ENCODE measurements around the gene USP35.
A peak's percentile ranks its signal among the peaks of the same experiment; 100 is the strongest.

The USP35 gene

GRCh38 chr11:78188286-78189173, at the start of gene USP35, which contains the start of gene KCTD21:
USP35 (plus strand) TSS chr11:78188919; CDS start chr11:78196246, 7,327 bp downstream.
KCTD21 (minus strand) TSS chr11:78188626; CDS start chr11:78174554, 14,072 bp downstream.
- Histone ChIP-seq H3K27ac (peak within 1 kb of the TSS; percentile 54 to 92 (median 82)), H3K4me3 (peak within 1 kb of the TSS; percentile 67 to 99 (median 85))

GRCh38 chr11:78139422-78140391, 49.0 kb upstream of the USP35 start, which contains the start of gene ALG8:
ALG8 (minus strand) TSS chr11:78139626; CDS start chr11:78139588, 38 bp downstream.
- H3K27ac ChIP-seq: peak within 1 kb of the TSS in 20 of 21 experiments; percentile 52 to 93 (median 84)
- H3K4me3 ChIP-seq: peak within 1 kb of the TSS; percentile 51 to 81 (median 66)

DNA sequence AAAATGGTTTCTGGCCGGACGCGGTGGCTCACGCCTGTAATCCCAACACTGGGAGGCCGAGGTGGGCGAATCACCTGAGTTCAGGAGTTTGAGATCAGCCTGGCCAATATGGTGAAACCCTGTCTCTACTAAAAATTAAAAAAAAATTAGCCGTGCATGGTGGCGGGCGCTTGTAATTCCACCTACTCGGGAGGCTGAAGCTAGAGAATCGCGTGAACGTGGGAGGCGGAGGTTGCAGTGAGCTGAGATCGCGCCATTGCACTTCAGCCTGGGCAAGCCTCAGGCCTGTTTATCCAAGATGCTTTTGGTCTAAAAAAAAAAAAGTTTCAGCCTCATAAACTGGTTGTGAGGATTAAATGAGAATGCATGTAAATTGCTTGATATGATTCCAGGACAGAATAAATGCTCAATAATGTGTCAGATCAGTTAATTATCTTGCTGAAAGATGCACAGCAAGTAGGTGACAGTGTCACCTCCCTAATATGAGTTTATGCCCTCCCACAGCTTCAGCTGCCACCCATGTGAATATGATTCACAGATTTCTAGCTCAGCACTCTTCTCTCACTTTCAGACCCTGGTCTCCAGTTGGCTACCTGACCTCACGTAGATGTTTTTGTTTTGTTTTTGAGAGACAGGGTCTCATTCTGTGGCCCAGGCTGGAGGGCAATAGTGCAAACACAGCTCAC, 48.2 kb upstream of the USP35 start:
- H3K4me3 ChIP-seq: peak overlapping the region; percentile 51 to 81 (median 66)
- peak overlapping the region in 7 of 21 experiments; percentile 20 to 88 (median 71) for H3K27ac ChIP-seq

DNA sequence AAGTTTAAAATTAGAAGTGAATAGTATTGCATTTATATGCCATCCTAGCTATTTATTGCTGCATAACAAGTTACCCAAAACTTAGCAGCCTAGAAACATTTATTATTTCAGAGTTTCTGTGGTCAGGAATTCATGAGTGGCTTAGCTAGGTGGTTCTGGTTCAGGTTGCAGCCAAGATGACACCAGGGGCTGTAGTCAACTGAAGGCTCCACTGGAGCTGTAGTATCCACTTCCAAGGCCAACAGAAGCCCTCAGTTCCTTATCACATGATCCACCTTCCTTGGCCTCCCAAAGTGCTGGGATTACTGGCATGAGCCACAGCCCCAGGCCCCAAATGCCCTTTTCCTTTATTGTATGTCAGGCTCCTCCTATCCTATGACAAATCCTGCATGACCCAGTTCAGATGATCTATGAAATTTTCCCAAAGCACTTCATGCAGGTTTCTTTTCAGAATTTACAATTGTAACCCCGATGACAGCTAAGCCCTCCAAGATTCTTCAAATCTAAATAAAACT, 43.2 kb upstream of the USP35 start:
- H3K4me3 ChIP-seq: no peak overlapping the region
- H3K27ac ChIP-seq: peak overlapping the region in 1 of 21 experiments; percentile 55

- Histone ChIP-seq H3K4me3 (no peak overlapping the region), H3K27ac (no peak overlapping the region)
Observed at GRCh38 chr11:78147807-78148206, 40.9 kb upstream of the USP35 start.

- Histone ChIP-seq H3K27ac (no peak overlapping the region), H3K4me3 (no peak overlapping the region)
Observed at GRCh38 chr11:78149646-78150045, 39.1 kb upstream of the USP35 start.

DNA sequence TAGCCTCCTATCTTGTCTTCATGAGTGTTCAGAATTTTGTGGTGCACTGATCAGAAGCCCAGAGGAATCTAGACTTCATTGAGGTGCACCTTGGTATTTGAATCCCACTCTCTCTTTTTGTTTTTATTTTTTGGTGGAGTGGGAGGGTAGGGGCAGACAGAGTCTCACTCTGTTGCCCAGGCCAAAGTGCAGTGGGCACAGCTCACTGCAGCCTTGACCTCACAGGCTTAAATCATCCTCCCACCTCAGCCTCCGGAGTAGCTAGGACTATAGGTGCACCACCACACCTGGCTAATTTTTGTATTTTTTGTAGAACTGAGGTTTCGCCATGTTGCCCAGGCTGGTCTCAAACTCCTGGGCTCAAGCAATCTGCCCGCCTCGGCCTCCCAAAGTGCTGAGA, 38.4 kb upstream of the USP35 start:
- Histone ChIP-seq H3K27ac (no peak overlapping the region), H3K4me3 (no peak overlapping the region)

GRCh38 chr11:78150754-78151153, 38.0 kb upstream of the USP35 start:
- no peak overlapping the region for H3K27ac ChIP-seq
- no peak overlapping the region for H3K4me3 ChIP-seq

DNA sequence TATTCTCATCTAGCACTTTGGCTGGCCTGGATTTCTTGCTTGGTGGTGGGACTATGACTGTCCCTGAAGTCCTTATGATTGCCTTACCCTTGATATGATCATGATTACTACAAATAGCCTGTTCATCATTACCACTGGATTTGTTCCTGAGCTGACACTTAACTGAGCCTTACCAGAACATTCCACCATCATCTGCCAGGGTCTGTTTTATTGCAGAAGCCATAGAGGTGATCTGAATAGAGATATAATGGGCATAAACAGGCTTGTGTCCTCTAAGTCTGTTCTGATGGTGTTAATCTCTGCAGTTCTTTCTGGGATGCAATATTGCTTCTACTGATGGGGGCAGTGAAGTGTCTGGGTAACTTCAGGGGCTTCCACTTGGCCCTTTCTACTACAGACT, 36.9 kb upstream of the USP35 start:
- Histone ChIP-seq H3K27ac (no peak overlapping the region), H3K4me3 (no peak overlapping the region)

DNA sequence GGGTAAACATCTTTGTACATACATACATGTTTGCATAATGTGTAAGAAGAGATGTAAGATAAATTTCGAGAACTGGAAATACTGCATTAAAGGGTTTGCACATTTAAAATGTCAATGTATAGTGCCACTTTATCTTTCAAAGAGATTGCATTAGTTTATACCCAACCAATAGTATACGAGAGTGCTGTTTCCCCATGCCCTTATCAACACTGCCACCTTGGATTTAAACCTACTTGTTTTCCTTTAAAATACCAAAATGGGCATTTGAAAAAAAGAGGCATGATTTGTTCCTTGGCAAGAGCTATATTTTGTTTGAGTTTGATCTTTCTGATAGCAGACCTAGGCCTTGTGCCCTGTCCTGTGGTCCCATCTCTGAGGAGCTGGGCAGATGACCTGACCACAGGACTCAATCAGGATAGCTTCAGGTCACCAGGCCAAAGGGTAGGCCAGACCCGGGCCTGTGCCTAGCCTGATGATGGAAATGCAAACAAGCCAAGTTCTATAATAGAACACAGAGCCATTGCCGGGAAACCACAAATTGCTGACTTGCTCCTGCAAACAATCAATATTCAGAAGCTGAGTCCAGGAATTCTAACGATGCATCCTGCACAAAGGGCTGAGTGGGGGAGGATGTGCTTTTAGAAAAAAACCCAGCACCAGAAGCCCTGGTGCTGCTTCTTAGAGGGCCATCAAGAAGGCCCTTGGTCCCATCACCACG, 32.4 kb upstream of the USP35 start:
- no peak overlapping the region for H3K4me3 ChIP-seq
- H3K27ac ChIP-seq: peak overlapping the region in 3 of 21 experiments; percentile 11 to 30 (median 23)

DNA sequence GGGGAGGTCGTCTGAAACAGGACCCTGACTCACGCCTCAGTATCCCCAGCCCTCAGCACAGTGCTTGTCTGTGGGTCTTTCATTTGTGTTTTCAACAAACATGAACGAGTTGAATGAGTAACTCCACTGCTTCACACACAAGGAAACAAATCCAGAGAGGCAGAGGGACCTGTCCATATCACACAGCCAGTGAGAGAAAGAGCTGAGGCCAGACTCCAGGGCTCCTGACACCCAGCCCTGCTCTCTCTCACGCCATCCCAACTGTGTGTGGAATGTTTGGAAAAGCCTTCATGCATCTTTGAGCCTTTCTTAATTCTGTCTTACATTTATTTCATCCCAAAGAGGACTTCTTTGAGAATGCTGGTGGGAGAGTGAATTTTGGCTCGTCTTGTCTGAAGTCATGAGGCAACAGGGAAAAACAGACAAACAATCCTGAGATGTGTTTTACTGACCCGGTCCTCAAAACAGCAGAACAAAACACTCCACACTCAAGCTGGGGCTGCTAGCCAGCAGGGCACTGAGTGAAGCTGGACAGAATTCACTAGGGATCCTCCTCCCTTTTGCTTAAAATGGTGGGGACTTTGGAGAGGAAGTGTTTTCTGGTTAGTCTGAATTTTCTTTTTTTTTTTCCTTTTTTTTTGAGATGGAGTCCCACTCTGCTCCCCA, 29.6 kb upstream of the USP35 start:
- no peak overlapping the region for H3K4me3 ChIP-seq
- peak overlapping the region in 2 of 21 experiments; percentile 13 to 19 for H3K27ac ChIP-seq

GRCh38 chr11:78160557-78160956, 28.2 kb upstream of the USP35 start:
- Histone ChIP-seq H3K27ac (no peak overlapping the region), H3K4me3 (no peak overlapping the region)

- H3K27ac ChIP-seq: no peak overlapping the region
Observed at GRCh38 chr11:78161346-78161745, 27.4 kb upstream of the USP35 start.

GRCh38 chr11:78161962-78162371, 26.8 kb upstream of the USP35 start:
- no peak overlapping the region for H3K27ac ChIP-seq
- no peak overlapping the region for H3K4me3 ChIP-seq

More at GRCh38 chr11:78161346-78161745, 27.4 kb upstream of the USP35 start:
- H3K4me3 ChIP-seq: no peak overlapping the region

GRCh38 chr11:78163828-78164227, 24.9 kb upstream of the USP35 start:
- no peak overlapping the region for H3K27ac ChIP-seq

DNA sequence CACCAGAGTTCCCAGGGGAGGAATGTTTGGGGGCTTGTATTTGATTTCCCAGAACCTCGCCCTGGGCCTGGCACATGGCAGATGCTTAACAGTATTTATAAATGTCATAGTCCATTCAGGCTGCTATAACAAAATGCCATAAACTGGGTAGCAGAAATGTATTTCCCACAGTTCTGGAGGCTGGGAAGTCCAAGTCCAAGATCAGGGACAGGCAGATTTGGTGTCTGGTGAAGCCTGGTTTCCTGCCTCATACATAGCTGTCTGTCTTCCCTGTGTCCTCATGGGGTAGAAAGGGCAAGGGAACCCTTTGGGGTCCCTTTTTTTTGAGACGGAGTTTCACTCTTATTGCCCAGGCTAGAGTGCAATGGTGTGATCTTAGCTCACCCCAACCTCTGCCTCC, 24.2 kb upstream of the USP35 start:
- Histone ChIP-seq H3K4me3 (no peak overlapping the region), H3K27ac (no peak overlapping the region)

More at GRCh38 chr11:78163828-78164227, 24.9 kb upstream of the USP35 start:
- H3K4me3 ChIP-seq: no peak overlapping the region

- Histone ChIP-seq H3K27ac (peak overlapping the region in 1 of 21 experiments; percentile 36), H3K4me3 (no peak overlapping the region)
Observed at GRCh38 chr11:78166855-78167469, 21.8 kb upstream of the USP35 start.
